HPDE6-E6E7 (cell line): ENCODE data around the gene OR2J2.
"Not testable (repeated sequence)": the region's sequence is repeated elsewhere in the genome, so short reads cannot be mapped to it uniquely, and the experiment has no call there.

Source experiments
- DNase-seq: peaks from one replicate; pipeline ENCODE4 v3.0.0; 2011; ENCODE audit warnings: missing footprints; ENCODE audit errors: extremely low spot score

The OR2J2 gene

GRCh38 chr6:29170607-29171006 lies at the start of gene OR2J2:
OR2J2 (plus strand) TSS chr6:29170907; CDS start chr6:29173636, 2,729 bp downstream.
- DNase-seq, result not testable (repeated sequence)

- DNase-seq, result no peak
Observed at GRCh38 chr6:29129326-29130012, 41.2 kb upstream of the OR2J2 start.

- DNase-seq, result no peak
Observed at GRCh38 chr6:29130644-29131043, 40.1 kb upstream of the OR2J2 start.

- no peak for DNase-seq
Observed at GRCh38 chr6:29131691-29132090, 39.0 kb upstream of the OR2J2 start.

DNA sequence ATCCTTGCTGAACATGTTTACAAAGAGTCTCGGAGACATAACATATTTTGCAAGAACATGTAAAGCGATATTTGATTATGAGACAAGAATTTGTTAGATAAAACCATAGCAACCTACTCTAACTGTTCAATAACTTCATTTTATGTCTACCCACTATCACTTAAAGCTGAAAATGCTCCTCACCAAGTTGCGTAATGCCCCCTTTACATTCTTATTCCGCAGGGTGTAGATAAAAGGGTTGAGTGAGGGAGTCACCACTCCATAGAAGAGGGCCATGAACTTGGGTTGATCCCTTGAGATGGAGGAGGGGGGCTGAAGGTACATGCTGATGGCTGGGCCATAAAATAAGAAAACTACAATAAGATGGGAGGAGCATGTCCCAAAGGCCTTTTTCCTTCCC lies 33.0 kb upstream of the OR2J2 start:
- no peak for DNase-seq

DNA sequence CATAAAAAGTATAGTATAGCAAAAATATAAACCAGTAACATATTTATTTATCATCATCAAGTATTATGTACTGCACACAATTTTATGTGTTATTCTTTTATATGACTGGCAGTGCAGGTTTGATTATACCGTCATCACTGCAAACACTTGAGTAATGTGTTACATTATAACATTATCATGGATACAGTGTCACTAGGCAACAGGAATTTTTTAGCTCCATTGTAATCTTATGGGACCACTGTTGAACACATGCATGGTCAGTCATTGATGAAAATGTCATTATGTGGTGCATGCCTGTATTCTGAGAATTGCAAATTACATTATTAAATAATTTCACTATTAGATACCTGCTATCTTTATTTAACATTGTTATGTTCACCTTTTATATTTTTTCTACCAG lies 29.1 kb upstream of the OR2J2 start:
- DNase-seq, result no peak

DNA sequence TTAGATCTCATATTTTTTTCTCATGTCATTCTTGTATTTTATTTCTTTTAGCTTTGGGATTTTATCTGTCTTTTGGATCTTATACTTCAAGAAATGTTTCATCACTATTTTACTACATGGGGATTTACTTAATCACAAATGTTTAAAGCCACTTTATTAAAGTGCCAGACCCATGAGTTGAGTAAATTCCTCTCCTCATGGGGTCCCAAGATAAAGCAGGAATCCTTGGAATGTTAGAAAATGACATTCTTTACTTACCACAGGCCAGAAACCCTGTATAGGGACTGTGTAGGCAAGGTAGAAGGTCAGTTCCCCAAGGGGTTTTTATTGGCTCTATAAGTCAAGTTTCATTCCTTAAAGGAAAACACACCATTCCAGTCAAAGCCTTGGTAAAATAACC lies 28.4 kb upstream of the OR2J2 start:
- no peak for DNase-seq

DNA sequence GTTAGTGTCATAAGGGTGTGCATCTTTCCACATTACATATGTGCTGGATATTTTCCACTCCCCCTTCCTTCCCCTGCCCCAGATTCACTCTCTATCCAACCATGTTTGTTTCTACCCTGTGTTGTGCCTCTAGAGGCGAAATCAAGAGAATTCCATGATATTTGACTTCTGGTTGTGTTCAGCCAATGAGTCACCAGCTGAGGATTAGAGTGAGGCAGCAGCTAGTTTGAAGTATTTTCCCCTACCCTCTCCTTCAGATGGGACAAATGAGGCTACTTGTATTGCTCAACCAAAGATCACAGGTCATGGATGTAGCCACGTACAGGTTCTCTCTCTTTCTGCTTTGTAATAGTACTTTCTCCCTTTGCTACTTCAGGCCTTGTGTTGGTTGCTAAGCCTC lies 24.5 kb upstream of the OR2J2 start:
- no peak for DNase-seq

- DNase-seq, result no peak
Observed at GRCh38 chr6:29147074-29147473, 23.6 kb upstream of the OR2J2 start.

GRCh38 chr6:29149444-29149843 lies 21.3 kb upstream of the OR2J2 start:
- not testable (repeated sequence) for DNase-seq

DNA sequence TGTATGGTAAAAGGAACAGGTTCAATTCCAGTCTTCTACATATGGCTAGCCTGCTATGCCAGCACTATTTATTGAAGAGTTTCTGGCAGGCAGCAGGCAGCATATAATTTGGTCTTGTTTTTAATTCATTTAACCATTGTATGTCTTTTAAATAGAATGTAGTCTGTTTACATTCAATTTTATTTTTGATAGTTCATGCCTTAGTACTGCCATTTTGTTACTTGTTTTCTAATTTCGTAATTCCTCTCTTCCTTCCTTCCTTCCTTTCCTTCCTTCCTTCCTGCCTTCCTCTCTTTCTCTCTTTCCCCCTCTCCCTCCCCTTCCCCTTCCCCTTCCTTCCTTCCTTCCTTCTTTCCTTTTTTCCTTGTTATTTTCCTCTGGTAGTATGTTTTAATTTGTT lies 17.6 kb upstream of the OR2J2 start:
- DNase-seq, result no peak

- DNase-seq, result not testable (repeated sequence)
Observed at GRCh38 chr6:29155182-29155581, 15.5 kb upstream of the OR2J2 start.

GRCh38 chr6:29159922-29160321 lies 10.8 kb upstream of the OR2J2 start:
- not testable (repeated sequence) for DNase-seq

DNA sequence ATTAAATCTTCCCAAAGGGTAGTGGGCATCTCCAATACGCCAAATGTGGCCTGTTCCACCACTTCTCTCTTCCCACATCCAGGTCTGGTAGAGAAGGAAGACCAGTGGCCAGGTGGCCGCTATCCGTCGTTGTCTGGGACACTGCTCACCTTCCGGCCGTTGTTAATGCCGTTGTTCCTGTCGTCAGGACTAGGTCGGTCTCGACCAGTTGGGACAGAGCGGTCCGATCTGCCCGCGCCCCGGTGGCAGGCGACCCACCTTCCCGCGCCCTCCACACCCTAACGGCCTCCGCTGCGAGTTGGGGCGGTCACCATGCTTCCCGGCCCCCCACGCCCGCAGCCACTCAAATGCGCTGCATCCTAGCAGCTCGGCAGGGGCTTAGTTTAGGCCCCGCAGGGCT lies 5.1 kb upstream of the OR2J2 start:
- not testable (repeated sequence) for DNase-seq

DNA sequence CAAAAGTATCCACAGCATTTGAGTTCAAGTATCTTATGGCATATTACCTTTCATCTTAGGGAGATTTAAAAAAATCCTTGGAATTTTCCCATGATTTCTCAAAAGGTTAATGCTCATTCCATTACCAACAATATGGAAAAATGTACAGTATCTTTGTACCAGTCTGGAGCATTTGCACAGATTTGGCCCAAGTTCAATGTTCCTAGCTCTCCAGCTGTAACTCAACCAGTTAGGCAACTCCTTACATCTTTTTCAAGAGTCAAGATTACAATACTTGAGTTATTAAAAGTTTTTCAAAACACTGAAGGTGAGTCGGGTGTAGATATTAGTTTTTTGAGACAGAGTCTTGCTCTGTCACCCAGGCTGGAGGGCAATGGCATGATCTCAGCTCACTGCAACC lies 1.0 kb downstream of the OR2J2 start:
- no peak for DNase-seq

GRCh38 chr6:29183594-29183993 lies 12.9 kb downstream of the OR2J2 start:
- no peak for DNase-seq

DNA sequence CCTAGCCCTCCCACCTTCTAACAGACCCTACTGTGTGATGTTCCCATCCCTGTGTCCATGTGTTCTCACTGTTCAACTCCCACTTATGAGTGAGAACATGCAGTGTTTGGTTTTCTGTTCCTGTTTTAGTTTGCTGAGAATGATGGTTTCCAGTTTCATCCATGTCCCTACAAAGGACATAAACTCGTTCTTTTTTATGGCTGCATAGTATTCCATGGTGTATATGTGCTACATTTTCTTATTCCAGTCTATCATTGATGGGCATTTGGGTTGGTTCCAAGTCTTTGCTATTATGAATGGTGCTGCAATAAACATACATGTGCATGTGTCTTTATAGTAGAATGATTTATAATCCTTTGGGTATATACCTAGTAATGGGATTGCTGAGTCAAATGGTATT lies 18.0 kb downstream of the OR2J2 start:
- DNase-seq, result not testable (repeated sequence)

DNA sequence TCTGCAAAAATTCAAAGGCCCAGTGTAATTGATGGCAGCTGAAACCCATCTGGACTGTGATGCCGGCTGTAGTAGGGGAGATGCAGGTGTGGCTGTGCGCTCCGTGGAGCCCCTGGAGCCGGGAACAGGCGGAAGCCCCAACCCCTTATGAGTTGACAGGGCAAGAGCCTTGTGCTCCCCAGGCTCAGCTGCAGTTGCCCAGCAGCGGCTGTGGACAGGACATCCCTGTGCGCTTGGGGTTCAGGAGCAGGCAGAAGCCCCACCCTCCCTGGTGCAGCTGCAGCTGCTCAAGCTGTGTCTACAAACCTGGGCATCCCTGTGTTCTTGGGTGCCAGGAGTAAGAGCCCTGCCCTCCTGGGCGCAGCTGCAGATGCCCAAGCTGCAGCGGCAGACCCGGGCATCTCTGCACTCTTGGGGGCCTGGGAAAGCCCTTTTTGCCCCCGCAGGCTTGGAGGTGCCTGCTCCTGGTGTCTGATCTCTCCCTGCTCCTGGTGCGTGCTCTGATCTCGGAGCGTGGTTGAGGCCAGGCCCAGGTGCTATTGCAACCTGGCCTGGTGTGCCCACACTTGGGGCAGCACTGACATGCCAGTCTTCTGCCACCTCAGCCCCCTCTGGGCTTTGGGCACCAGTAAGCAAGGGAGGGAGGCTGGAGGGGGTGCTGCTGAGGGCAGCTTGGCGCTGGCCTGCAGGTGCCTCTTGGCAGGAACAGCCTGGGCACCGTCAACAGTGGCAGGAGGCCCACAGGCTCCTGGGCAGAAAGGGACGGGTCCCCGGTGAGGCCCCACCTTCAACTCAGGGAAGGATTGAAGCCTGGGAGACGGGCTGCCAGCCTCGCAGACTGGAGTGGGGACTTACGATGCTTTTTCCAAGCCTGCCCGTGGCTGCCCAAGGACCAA lies 30.3 kb downstream of the OR2J2 start:
- DNase-seq, result no peak

- no peak for DNase-seq
Observed at GRCh38 chr6:29201966-29202365, 31.3 kb downstream of the OR2J2 start.

DNA sequence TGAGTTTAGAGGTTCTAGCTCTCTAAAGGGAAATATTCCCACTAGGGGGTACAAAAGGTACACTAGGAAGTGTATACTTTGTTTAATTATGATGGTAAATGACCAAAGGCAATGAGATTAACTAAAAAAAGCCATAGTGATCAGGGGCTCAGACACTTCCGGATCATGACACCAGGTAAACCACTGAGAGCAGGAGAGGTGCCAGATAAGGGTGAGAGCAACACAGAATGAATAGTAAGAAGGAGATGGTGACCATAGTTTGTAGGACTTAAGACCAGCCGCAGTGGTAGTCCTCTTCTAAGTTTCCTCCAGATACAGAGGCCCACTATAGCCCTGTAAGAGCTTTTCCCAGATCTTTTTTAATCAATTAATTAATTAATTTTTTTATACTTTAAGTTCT lies 40.8 kb downstream of the OR2J2 start:
- DNase-seq, result no peak

GRCh38 chr6:29216528-29216927 lies 45.8 kb downstream of the OR2J2 start:
- no peak for DNase-seq

GRCh38 chr6:29217242-29217641 lies 46.5 kb downstream of the OR2J2 start:
- not testable (repeated sequence) for DNase-seq

GRCh38 chr6:29218056-29218455 lies 47.3 kb downstream of the OR2J2 start:
- DNase-seq, result not testable (repeated sequence)
